Lower lobe of right lung (tissue), 2 donors: Measurements from ENCODE around the gene LTO1. TPM values are rescaled to one million over a fixed set of nuclear protein-coding genes. Genes with fewer than 3 reads are reported as not detected.

Source experiments
- ATAC-seq, 2 donors: fragments of 200-7000 bp; cut with Tn5 transposase; one replicate each; pipeline ENCODE4 v1.9.1; 2020 to 2022; ENCODE audit warnings: mild to moderate bottlenecking in 2 of 2, moderate library complexity in 2 of 2
- DNase-seq: peaks from one replicate; pipeline ENCODE4 v3.0.0-alpha.2; 2020
- H3K27ac ChIP-seq: fragments of 200-600 bp; one replicate; pipeline ENCODE4 v1.8.0; 2022
- H3K27me3 ChIP-seq: fragments of 200-600 bp; one replicate; pipeline ENCODE4 v1.8.0; 2022; ENCODE audit warnings: low read depth
- H3K36me3 ChIP-seq: fragments of 200-600 bp; one replicate; pipeline ENCODE4 v1.8.0; 2022; ENCODE audit warnings: mild to moderate bottlenecking
- H3K4me1 ChIP-seq: fragments of 200-600 bp; one replicate; pipeline ENCODE4 v1.8.0; 2022
- H3K4me3 ChIP-seq: fragments of 200-600 bp; one replicate; pipeline ENCODE4 v1.8.0; 2022; ENCODE audit warnings: mild to moderate bottlenecking
- H3K9me3 ChIP-seq: fragments of 200-600 bp; one replicate; pipeline ENCODE4 v1.8.0; 2022
- CTCF ChIP-seq: fragments of 200-600 bp; IDR thresholded peaks from one replicate; pipeline ENCODE4 v1.8.0; 2022; ENCODE audit warnings: antibody characterized with exemption, mild to moderate bottlenecking
- intact Hi-C: fragments of 100-400 bp; cut with DNase I; formaldehyde crosslinking; loops from one replicate; pipeline ENCODE4 v1.11.0; 2022
- long read RNA-seq: library from polyadenylated mRNA; unstranded; transcript quantifications from one replicate; pipeline ENCODE4 v2.0.0, GENCODE V29; 2021
- total RNA-seq: library from RNA; stranded (reverse); fragmentation: NEBNext Ultra II Directional; extraction: Animal tissue kit (Norgen Biotek cat#: 25700); gene quantifications from one replicate; pipeline ENCODE4 v1.2.1, GENCODE V29; 2021
- donor health status: DM: no; HTN: yes; CAD: no; lungs with severe emphysema.

LTO1 gene
- 23.7 TPM for total RNA-seq
- long read RNA-seq, transcript LTO1-201 (5 exons, 2,478 nt) = major isoform, 7 of 22 reads
- long read RNA-seq, partial matches to known transcripts = 2 of 22 reads
- long read RNA-seq, other reads (novel, unspliced or antisense) = 12 of 22 reads

GRCh38 chr11:69674886-69675714 is at the start of gene LTO1:
LTO1 (minus strand) TSS chr11:69675353; CDS start chr11:69675239, 114 bp downstream.
- H3K4me1 ChIP-seq = peaks cover 24% of the 10 kb centered on the region
- peak within 1 kb of the TSS; percentile 99 for H3K4me3 ChIP-seq
- no peak for TF ChIP-seq CTCF
- intact Hi-C loops = no loop called here
- H3K27me3 ChIP-seq = no peaks in the 10 kb centered on the region
- H3K36me3 ChIP-seq = peaks cover 31% of the 10 kb centered on the region
- H3K27ac ChIP-seq = peak within 1 kb of the TSS; percentile 91
- ATAC-seq (peak; percentile 99 to 100), DNase-seq (peak; percentile 98)
- no peaks in the 10 kb centered on the region for H3K9me3 ChIP-seq

GRCh38 chr11:69721745-69722144 is 46.6 kb upstream of the LTO1 start:
- ATAC-seq = no peak
- Histone ChIP-seq H3K9me3 (no peaks in the 10 kb centered on the region), H3K4me3 (no peak overlapping the region), H3K27ac (no peak overlapping the region), H3K27me3 (peaks cover 70% of the 10 kb centered on the region), H3K36me3 (no peaks in the 10 kb centered on the region), H3K4me1 (no peaks in the 10 kb centered on the region)
- intact Hi-C loops = no loop called here
- no peak for TF ChIP-seq CTCF
- DNase-seq = no peak

GRCh38 chr11:69721106-69721505 is 46.0 kb upstream of the LTO1 start:
- H3K27me3 ChIP-seq = peaks cover 64% of the 10 kb centered on the region
- TF ChIP-seq CTCF = no peak
- DNase-seq (no peak), ATAC-seq (no peak)
- H3K4me1 ChIP-seq = no peaks in the 10 kb centered on the region
- no peak overlapping the region for H3K27ac ChIP-seq
- H3K36me3 ChIP-seq = no peaks in the 10 kb centered on the region
- H3K9me3 ChIP-seq = no peaks in the 10 kb centered on the region
- no peak overlapping the region for H3K4me3 ChIP-seq
- intact Hi-C loops = no loop called here

- H3K4me1 ChIP-seq = no peaks in the 10 kb centered on the region
- no peak overlapping the region for H3K4me3 ChIP-seq
- no peak for ATAC-seq
- no peaks in the 10 kb centered on the region for H3K9me3 ChIP-seq
- no peak overlapping the region for H3K27ac ChIP-seq
- no peak for DNase-seq
- no peak for TF ChIP-seq CTCF
- peaks cover 57% of the 10 kb centered on the region for H3K27me3 ChIP-seq
- intact Hi-C loops = no loop called here
- H3K36me3 ChIP-seq = no peaks in the 10 kb centered on the region
Observed at GRCh38 chr11:69718912-69719311, 43.8 kb upstream of the LTO1 start.

- no peaks in the 10 kb centered on the region for H3K9me3 ChIP-seq
- H3K4me3 ChIP-seq = no peak overlapping the region
- H3K36me3 ChIP-seq = no peaks in the 10 kb centered on the region
- no peak overlapping the region for H3K27ac ChIP-seq
- intact Hi-C loops = no loop called here
- no peak for TF ChIP-seq CTCF
- H3K27me3 ChIP-seq = peaks cover 56% of the 10 kb centered on the region
- ATAC-seq = no peak
- DNase-seq = no peak
- no peaks in the 10 kb centered on the region for H3K4me1 ChIP-seq
Observed at GRCh38 chr11:69718147-69718546, 43.0 kb upstream of the LTO1 start.
